Uterus (tissue), 2 donors: ENCODE data around the gene TMEM63B.

Experiments used
- POLR2A ChIP-seq, 2 donors: fragments of 450-650 bp; IDR thresholded peaks; one replicate each; pipeline ENCODE4 v1.6.1; 2016; ENCODE audit warnings: antibody characterized with exemption in 2 of 2, mild to moderate bottlenecking in 1 of 2, moderate library complexity in 1 of 2
- TF ChIP-seq, protein P1 (sequence below), 4 experiments: fragments of 200-600 bp in 2 of 4; fragments of 450-650 bp in 2 of 4; sonication (generic) in 2 of 4; IDR thresholded peaks; one replicate each; pipeline ENCODE4 v1.5.1; 2016 to 2019; ENCODE audit warnings: antibody characterized with exemption in 4 of 4, mild to moderate bottlenecking in 2 of 4, moderate library complexity in 1 of 4

DNA sequence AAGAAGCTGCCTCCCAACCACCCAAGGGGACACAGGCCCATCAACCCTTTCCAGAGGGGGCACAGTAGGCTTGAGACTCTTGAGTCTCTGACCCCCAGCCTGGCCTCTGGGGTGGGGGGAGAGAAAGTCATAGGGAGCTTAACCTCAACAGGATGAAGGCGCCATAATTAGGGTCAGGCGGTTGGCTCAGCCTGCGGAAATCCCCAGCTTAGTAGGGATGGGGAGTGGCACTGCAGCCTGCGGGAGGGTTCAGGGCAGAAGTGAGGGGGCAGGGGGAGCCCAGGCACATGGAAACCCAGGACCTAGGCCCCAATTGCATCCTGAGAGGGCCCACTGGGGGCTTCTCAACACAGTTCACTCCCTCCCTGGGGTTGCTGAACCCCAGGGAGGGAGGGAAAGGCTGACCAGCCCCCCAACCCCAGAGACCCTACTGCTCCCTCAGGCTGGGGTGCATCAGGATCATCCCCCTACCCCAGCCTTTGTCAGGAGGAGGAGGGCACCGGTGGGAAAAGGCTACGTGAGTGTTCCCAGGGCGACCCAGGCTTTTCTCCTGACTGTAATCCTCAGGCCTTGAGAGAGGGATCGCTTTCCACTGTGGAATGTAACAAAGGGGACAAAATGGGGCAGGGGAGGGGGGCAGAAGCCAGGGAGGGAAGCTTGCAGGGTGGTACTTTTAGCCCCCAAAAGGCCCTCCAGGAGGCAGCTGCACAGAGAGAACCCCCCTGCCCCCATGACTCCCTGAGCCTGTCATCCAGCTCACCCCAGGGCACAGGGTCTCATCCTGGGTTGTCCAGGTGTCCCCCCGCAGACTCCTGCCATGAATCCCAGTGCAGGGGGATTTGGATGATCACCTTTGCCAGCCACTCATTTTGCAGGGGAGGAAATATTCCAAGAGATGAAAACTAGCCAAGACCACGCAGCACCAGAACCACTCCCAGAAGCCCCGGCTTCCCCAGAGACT lies 46.5 kb upstream of the TMEM63B start:
- no peak for TF ChIP-seq POLR2A (IDR thresholded peaks at IDR 0.05)
- TF ChIP-seq, protein P1, sequence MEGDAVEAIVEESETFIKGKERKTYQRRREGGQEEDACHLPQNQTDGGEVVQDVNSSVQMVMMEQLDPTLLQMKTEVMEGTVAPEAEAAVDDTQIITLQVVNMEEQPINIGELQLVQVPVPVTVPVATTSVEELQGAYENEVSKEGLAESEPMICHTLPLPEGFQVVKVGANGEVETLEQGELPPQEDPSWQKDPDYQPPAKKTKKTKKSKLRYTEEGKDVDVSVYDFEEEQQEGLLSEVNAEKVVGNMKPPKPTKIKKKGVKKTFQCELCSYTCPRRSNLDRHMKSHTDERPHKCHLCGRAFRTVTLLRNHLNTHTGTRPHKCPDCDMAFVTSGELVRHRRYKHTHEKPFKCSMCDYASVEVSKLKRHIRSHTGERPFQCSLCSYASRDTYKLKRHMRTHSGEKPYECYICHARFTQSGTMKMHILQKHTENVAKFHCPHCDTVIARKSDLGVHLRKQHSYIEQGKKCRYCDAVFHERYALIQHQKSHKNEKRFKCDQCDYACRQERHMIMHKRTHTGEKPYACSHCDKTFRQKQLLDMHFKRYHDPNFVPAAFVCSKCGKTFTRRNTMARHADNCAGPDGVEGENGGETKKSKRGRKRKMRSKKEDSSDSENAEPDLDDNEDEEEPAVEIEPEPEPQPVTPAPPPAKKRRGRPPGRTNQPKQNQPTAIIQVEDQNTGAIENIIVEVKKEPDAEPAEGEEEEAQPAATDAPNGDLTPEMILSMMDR (IDR thresholded peaks at IDR 0.05), result no peak
